WTC11 (cell line): ENCODE data around the gene PDE4B.

Experiments
- CREB1 ChIP-seq: sonication (generic); formaldehyde crosslinking; IDR thresholded peaks from 2 replicates; pipeline ENCODE4 v1.8.0; 2023; ENCODE audit warnings: mild to moderate bottlenecking, missing genetic modification reagents
- ETV6 ChIP-seq: sonication (generic); formaldehyde crosslinking; IDR thresholded peaks from 2 replicates; pipeline ENCODE4 v1.8.1; 2022; ENCODE audit warnings: mild to moderate bottlenecking, missing genetic modification reagents
- TP53 ChIP-seq: sonication (generic); formaldehyde crosslinking; IDR thresholded peaks from 2 replicates; pipeline ENCODE4 v1.8.1; 2023; ENCODE audit warnings: mild to moderate bottlenecking, missing genetic modification reagents
- ZBTB21 ChIP-seq: sonication (generic); formaldehyde crosslinking; IDR thresholded peaks from 2 replicates; pipeline ENCODE4 v1.8.1; 2023; ENCODE audit warnings: mild to moderate bottlenecking, missing genetic modification reagents, borderline replicate concordance
- TF ChIP-seq, protein P1 (sequence below): fragments of 200-600 bp; IDR thresholded peaks from 2 replicates; pipeline ENCODE4 v1.8.0; 2022; ENCODE audit warnings: antibody characterized with exemption
- TF ChIP-seq, protein P2 (sequence below): sonication (generic); formaldehyde crosslinking; IDR thresholded peaks from 2 replicates; pipeline ENCODE4 v1.8.0; 2023; ENCODE audit warnings: missing genetic modification reagents

GRCh38 chr1:65980237-65980636, 187.5 kb downstream of the PDE4B start:
- TF ChIP-seq, protein P1, sequence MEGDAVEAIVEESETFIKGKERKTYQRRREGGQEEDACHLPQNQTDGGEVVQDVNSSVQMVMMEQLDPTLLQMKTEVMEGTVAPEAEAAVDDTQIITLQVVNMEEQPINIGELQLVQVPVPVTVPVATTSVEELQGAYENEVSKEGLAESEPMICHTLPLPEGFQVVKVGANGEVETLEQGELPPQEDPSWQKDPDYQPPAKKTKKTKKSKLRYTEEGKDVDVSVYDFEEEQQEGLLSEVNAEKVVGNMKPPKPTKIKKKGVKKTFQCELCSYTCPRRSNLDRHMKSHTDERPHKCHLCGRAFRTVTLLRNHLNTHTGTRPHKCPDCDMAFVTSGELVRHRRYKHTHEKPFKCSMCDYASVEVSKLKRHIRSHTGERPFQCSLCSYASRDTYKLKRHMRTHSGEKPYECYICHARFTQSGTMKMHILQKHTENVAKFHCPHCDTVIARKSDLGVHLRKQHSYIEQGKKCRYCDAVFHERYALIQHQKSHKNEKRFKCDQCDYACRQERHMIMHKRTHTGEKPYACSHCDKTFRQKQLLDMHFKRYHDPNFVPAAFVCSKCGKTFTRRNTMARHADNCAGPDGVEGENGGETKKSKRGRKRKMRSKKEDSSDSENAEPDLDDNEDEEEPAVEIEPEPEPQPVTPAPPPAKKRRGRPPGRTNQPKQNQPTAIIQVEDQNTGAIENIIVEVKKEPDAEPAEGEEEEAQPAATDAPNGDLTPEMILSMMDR = no peak
- TF ChIP-seq TP53 (CRISPR knock-in tag) (no peak), CREB1 (no peak), ZBTB21 (CRISPR knock-in tag) (no peak), ETV6 (CRISPR knock-in tag) (no peak)
- TF ChIP-seq, protein P2, sequence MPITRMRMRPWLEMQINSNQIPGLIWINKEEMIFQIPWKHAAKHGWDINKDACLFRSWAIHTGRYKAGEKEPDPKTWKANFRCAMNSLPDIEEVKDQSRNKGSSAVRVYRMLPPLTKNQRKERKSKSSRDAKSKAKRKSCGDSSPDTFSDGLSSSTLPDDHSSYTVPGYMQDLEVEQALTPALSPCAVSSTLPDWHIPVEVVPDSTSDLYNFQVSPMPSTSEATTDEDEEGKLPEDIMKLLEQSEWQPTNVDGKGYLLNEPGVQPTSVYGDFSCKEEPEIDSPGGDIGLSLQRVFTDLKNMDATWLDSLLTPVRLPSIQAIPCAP = no peak
